ENCODE data around the gene GPR150. TPM values are rescaled to one million over a fixed set of nuclear protein-coding genes. Genes with fewer than 3 reads are reported as not detected.

Gene GPR150
- total and polyA plus RNA-seq, 9 of the 15 experiments (the other 6 are each of a cell fraction or from before 2014, with no cell fraction given), result not detected

- no peak for TF ChIP-seq IRF1 (CRISPR knock-in tag; IDR thresholded peaks at IDR 0.05; ENCODE audit: borderline replicate concordance)
- TF ChIP-seq FOXK2 (conservative IDR thresholded peaks at IDR 0.05 in 1 of 2, IDR thresholded peaks at IDR 0.05 in 1 of 2; ENCODE audit: low read depth in 2 of 2), result peak; percentile 28 to 68; a peak in 2 of 4 replicates
- no peak for TF ChIP-seq NCOA1 (IDR thresholded peaks at IDR 0.05; ENCODE audit: low read depth)
- TF ChIP-seq ZZZ3 (IDR thresholded peaks at IDR 0.05), result no peak
- TF ChIP-seq ILF3 (IDR thresholded peaks at IDR 0.05; ENCODE audit: borderline replicate concordance), result no peak
- TF ChIP-seq HMGXB4 (CRISPR knock-in tag; IDR thresholded peaks at IDR 0.05), result no peak
- peak; percentile 82 for TF ChIP-seq MAFK (IDR thresholded peaks at IDR 0.05; ENCODE audit: low read length)
- peak; percentile 77 for TF ChIP-seq SUPT5H (IDR thresholded peaks at IDR 0.05)
- no peak for TF ChIP-seq CCAR2 (IDR thresholded peaks at IDR 0.05; ENCODE audit: low read depth, low read length)
- no peak for TF ChIP-seq PREB (CRISPR knock-in tag; IDR thresholded peaks at IDR 0.05)
- no peak for TF ChIP-seq ILK (tag; IDR thresholded peaks at IDR 0.05; ENCODE audit: borderline replicate concordance, low read depth)
- TF ChIP-seq MYBL2 (IDR thresholded peaks at IDR 0.05; ENCODE audit: low read depth), result no peak
- TF ChIP-seq MYBL2 (CRISPR knock-in tag; IDR thresholded peaks at IDR 0.05; ENCODE audit: borderline replicate concordance), result no peak
- no peak for TF ChIP-seq ELK1 (CRISPR knock-in tag; IDR thresholded peaks at IDR 0.05)
- TF ChIP-seq TAF7 (tag; IDR thresholded peaks at IDR 0.05), result 0 out of 2 replicates have a peak, but pooled peaks have one; percentile 36
- TF ChIP-seq LCOR (CRISPR knock-in tag; IDR thresholded peaks at IDR 0.05), result no peak
- TF ChIP-seq NFE2 (IDR thresholded peaks at IDR 0.05; ENCODE audit: low read depth), result peak; percentile 92
- no peak for TF ChIP-seq CBX2 (IDR thresholded peaks at IDR 0.05; ENCODE audit: insufficient read depth, low read length, poor library complexity, severe bottlenecking)
- TF ChIP-seq ZNF696 (CRISPR knock-in tag; conservative IDR thresholded peaks at IDR 0.05), result no peak
- TF ChIP-seq ZNF140 (CRISPR knock-in tag; IDR thresholded peaks at IDR 0.05), result no peak
- peak; percentile 31; the same call in 1 of the 2 replicates for TF ChIP-seq NCOR1 (IDR thresholded peaks at IDR 0.05)
- no peak for TF ChIP-seq SP2 (IDR thresholded peaks at IDR 0.05; ENCODE audit: extremely low read depth, low read depth, low read length, poor library complexity, severe bottlenecking)
- TF ChIP-seq ZNF24 (IDR thresholded peaks at IDR 0.05), result 0 out of 2 replicates have a peak, but pooled peaks have one; percentile 12
- TF ChIP-seq RNF2 (IDR thresholded peaks at IDR 0.05), result peak; percentile 59; the same call in 1 of the 2 replicates
- TF ChIP-seq KLF10 (CRISPR knock-in tag; IDR thresholded peaks at IDR 0.05), result no peak
Measured at GRCh38 chr5:95647886-95648860, 28.3 kb downstream of the GPR150 start (continued).
